NT2/D1 (cell line): ENCODE data around the gene TMEFF1.

Experiments used
- SUZ12 ChIP-seq: IDR thresholded peaks from 2 replicates; pipeline ENCODE4 v1.6.1; 2011; ENCODE audit not compliant: insufficient read length, insufficient read depth; ENCODE audit errors: extremely low read depth
- YY1 ChIP-seq: IDR thresholded peaks from 2 replicates; pipeline ENCODE4 v1.6.1; 2011; ENCODE audit not compliant: insufficient read length, insufficient read depth
- ZNF274 ChIP-seq: IDR thresholded peaks from 2 replicates; pipeline ENCODE4 v1.6.1; 2011; ENCODE audit warnings: mild to moderate bottlenecking, low read depth, low read length

DNA sequence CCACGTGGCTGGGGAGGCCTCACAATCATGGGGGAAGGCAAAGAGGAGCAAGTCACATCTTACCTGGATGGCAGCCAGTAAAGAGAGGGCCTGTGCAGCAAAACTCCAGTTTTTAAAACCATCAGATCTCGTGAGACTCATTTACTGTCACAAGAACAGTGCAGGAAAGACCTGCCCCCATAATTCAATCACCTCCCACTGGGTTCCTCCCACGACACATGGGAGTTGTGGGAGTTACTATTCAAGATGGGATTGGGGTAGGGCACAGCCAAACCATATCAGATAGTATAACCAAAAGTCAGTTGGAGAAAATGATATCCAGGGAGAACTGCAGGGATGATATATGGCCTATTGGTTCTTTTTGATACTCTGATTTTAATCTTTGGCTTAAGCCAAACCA is 94.9 kb downstream of the TMEFF1 start:
- TF ChIP-seq YY1 (no peak), ZNF274 (no peak), SUZ12 (no peak)
